Measurements from ENCODE around the gene ARID5A. TPM values are rescaled to one million over a fixed set of nuclear protein-coding genes. Genes with fewer than 3 reads are reported as not detected.

ARID5A gene
- total and polyA plus RNA-seq, 2 of the 13 experiments (the other 11 are each of a cell fraction or from before 2014, with no cell fraction given), result 6.0 to 9.5 TPM

GRCh38 chr2:96539215-96539920 is 2.8 kb downstream of the ARID5A start:
- peak overlapping the region; percentile 96; the same call in 1 of the 2 replicates for H3K4me2 ChIP-seq (ENCODE audit: low read depth, low read length)
- no peaks in the 10 kb centered on the region for H3K36me3 ChIP-seq (replicated peaks in 1 of 2; ENCODE audit: control insufficient read depth in 1 of 2, insufficient read depth in 2 of 2, low read length in 2 of 2)
- in situ Hi-C loops (cut with HindIII; ENCODE audit: extremely low pct_ligation_motif_present, low pct_unique_long_range_greater_than_20kb) (no loop called here), intact Hi-C loops (cut with micrococcal nuclease; ENCODE audit: unreplicated experiment) (loop anchor here (5.0 kb wide), 1 partner anchor 223 kb away; the partner anchor contains the start of gene CNNM4)
- H3K4me3 ChIP-seq (replicated peaks in 1 of 3; ENCODE audit: insufficient read depth in 1 of 3, low read depth in 2 of 3, low read length in 3 of 3), result no peak overlapping the region
- no peaks in the 10 kb centered on the region for H3K9me3 ChIP-seq (ENCODE audit: low read length)
- FAIRE-seq, result no peak
- ChIA-PET POLR2A (no interaction called here), CTCF (ENCODE audit: low intra/inter-chr PET ratio, low total read pairs) (interaction anchor here (0.6 kb wide), 1 partner anchor 30 kb away, joined by 3 read pairs; no protein-coding TSS in a partner anchor)
- H3K27ac ChIP-seq (ENCODE audit: extremely low read length, insufficient read depth, low read length), result no peak overlapping the region
- H2AFZ ChIP-seq (ENCODE audit: low read length), result no peak overlapping the region
- no peak for ATAC-seq
- TF ChIP-seq SRSF9 (IDR thresholded peaks at IDR 0.05; ENCODE audit: borderline replicate concordance, insufficient read depth, low read depth, low read length, poor library complexity, severe bottlenecking) (no peak), MYC (CRISPR knock-in tag; IDR thresholded peaks at IDR 0.05; ENCODE audit: borderline replicate concordance) (no peak), MTA3 (CRISPR knock-in tag; IDR thresholded peaks at IDR 0.05) (no peak), ZNF530 (CRISPR knock-in tag; IDR thresholded peaks at IDR 0.05; ENCODE audit: low read depth) (no peak), DBP (CRISPR knock-in tag; IDR thresholded peaks at IDR 0.05; ENCODE audit: not compliant biosample characterization) (no peak), ZNF570 (CRISPR knock-in tag; IDR thresholded peaks at IDR 0.05; ENCODE audit: borderline replicate concordance) (no peak), ZFP91 (CRISPR knock-in tag; IDR thresholded peaks at IDR 0.05; ENCODE audit: borderline replicate concordance) (no peak), ZNF646 (CRISPR knock-in tag; IDR thresholded peaks at IDR 0.05) (no peak), ZBTB42 (CRISPR knock-in tag; IDR thresholded peaks at IDR 0.05) (no peak), ZNF510 (CRISPR knock-in tag; IDR thresholded peaks at IDR 0.05; ENCODE audit: low read depth) (no peak), ZKSCAN1 (IDR thresholded peaks at IDR 0.05; ENCODE audit: low read length) (no peak)
- peaks cover 0 to 12% of the 10 kb centered on the region in 2 experiments; a peak in 3 of 5 replicates for H3K27me3 ChIP-seq (ENCODE audit: control insufficient read depth in 1 of 2, insufficient read depth in 2 of 2, low read length in 2 of 2)
- H4K20me1 ChIP-seq (ENCODE audit: insufficient read depth, low read length), result no peaks in the 10 kb centered on the region; the same call in 1 of the 2 replicates
- H3K9ac ChIP-seq (ENCODE audit: insufficient read depth, low read depth, low read length), result no peak overlapping the region
- DNase-seq (ENCODE audit: low spot score), result no peak
- H3K79me2 ChIP-seq (ENCODE audit: insufficient read depth, low read length), result no peaks in the 10 kb centered on the region
- WGBS (ENCODE audit: low lambda C conversion rate), result 89% methylated on average over 9 of the region's 9 CpGs
- peaks cover 30% of the 10 kb centered on the region for H3K4me1 ChIP-seq (ENCODE audit: insufficient read depth, low read length)
- no TSS peak for BruUV-seq (replicated peaks)
